ENCODE measurements around the gene GRIPAP1. TPM values are rescaled to one million over a fixed set of nuclear protein-coding genes. Genes with fewer than 3 reads are reported as not detected.

The GRIPAP1 gene
- total RNA-seq, 1 donor = 15.6 TPM

DNA sequence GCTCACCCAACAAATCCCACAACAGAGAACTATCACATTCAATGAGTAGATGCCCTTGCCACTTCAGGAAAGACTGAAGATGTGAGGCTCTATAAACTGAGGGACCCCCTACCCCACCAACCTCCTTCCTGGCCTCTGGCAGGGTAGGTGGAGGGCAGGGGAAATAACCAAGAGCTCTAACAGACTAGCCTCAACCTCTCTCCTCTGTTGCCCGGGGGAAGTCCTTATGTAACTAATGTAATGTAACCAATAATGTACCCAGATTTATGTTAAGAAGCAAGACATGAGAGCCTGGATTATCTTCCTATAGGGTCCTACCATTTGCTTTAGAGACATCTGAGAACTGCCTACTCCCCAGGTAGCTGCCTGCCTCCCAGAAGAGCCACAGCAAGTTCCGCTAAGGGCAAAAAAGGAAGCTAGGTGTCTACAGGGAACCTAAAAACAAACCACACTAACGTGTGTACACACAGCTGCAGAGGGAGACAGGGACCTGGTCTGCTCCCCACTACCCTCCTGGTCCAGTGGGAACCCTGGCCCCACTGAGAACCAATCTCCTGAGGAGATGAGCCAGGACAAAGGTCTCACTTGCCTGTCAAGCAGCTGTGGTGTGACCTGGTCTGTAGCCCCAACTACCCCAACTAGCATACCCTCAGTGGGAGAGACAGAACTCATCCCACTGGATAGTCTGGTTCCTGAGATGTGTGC lies 62.4 kb downstream of the GRIPAP1 start:
- H3K4me2 ChIP-seq (ENCODE audit: insufficient read depth, low read length) = no peak overlapping the region
- H4K20me1 ChIP-seq (ENCODE audit: insufficient read depth, low read length) = peaks cover 34% of the 10 kb centered on the region
- peaks cover 7% of the 10 kb centered on the region for H3K4me1 ChIP-seq (ENCODE audit: insufficient read depth, low read length)
- H3K79me2 ChIP-seq (ENCODE audit: insufficient read depth, low read length) = peaks cover 73% of the 10 kb centered on the region
- TF ChIP-seq, protein P1, sequence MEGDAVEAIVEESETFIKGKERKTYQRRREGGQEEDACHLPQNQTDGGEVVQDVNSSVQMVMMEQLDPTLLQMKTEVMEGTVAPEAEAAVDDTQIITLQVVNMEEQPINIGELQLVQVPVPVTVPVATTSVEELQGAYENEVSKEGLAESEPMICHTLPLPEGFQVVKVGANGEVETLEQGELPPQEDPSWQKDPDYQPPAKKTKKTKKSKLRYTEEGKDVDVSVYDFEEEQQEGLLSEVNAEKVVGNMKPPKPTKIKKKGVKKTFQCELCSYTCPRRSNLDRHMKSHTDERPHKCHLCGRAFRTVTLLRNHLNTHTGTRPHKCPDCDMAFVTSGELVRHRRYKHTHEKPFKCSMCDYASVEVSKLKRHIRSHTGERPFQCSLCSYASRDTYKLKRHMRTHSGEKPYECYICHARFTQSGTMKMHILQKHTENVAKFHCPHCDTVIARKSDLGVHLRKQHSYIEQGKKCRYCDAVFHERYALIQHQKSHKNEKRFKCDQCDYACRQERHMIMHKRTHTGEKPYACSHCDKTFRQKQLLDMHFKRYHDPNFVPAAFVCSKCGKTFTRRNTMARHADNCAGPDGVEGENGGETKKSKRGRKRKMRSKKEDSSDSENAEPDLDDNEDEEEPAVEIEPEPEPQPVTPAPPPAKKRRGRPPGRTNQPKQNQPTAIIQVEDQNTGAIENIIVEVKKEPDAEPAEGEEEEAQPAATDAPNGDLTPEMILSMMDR (IDR thresholded peaks at IDR 0.05; ENCODE audit: extremely low read depth, low read depth, low read length) = no peak
- peaks cover 31% of the 10 kb centered on the region for H3K36me3 ChIP-seq (ENCODE audit: insufficient read depth, low read length)
- no peak overlapping the region for H3K4me3 ChIP-seq (ENCODE audit: insufficient read depth, low read length)
- peak overlapping the region; percentile 20 for H3K27ac ChIP-seq (ENCODE audit: low read depth, low read length)
- no peak overlapping the region for H2AFZ ChIP-seq (ENCODE audit: low read length)
- DNase-seq (ENCODE audit: insufficient read length, low spot score, missing footprints) = no peak
- H3K9me3 ChIP-seq (ENCODE audit: low read depth, low read length) = no peaks in the 10 kb centered on the region
- H3K27me3 ChIP-seq (ENCODE audit: insufficient read depth, low read length) = no peaks in the 10 kb centered on the region

DNA sequence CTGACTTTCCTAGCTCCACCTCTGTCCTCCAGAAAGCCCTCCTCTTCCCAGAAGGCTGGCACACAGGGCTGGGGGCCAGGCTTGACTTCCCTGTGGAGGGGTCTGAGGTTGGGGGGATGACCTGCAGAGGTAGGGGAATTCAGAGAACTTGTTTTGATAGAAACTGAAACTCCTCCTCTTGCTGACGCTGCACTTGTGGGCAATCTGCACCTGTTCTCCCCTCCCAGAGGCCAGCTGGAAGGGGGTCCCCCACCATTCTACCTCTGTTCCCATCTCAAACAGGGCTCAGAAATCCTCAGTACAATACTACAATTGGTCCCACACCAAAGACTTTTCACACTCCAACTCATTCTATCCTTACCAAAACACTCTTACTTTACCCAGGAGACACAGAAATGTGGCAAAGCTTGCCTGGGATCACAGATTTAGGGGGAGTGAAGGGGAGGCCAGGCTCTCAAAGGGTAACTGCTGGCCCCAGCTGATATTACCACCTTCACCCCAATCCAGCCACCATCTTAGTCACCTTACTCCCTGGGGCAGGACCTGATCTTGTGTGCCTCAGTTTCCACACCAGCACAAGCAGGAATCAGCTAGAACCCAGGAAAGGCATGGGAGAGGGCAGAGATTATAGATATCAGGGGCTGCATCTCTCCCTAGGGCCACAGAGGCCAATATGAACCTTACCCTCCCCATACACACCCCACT lies 63.2 kb downstream of the GRIPAP1 start:
- H3K4me2 ChIP-seq (ENCODE audit: insufficient read depth, low read length) = no peak overlapping the region
- H3K36me3 ChIP-seq (ENCODE audit: insufficient read depth, low read length) = peaks cover 37% of the 10 kb centered on the region
- H2AFZ ChIP-seq (ENCODE audit: low read length) = no peak overlapping the region
- H3K4me3 ChIP-seq (ENCODE audit: insufficient read depth, low read length) = no peak overlapping the region
- H4K20me1 ChIP-seq (ENCODE audit: insufficient read depth, low read length) = peaks cover 31% of the 10 kb centered on the region
- peaks cover 66% of the 10 kb centered on the region for H3K79me2 ChIP-seq (ENCODE audit: insufficient read depth, low read length)
- peaks cover 7% of the 10 kb centered on the region for H3K4me1 ChIP-seq (ENCODE audit: insufficient read depth, low read length)
- TF ChIP-seq, protein P1 (IDR thresholded peaks at IDR 0.05; ENCODE audit: extremely low read depth, low read depth, low read length) = no peak
- no peaks in the 10 kb centered on the region for H3K27me3 ChIP-seq (ENCODE audit: insufficient read depth, low read length)
- no peak for DNase-seq (ENCODE audit: insufficient read length, low spot score, missing footprints)
- no peaks in the 10 kb centered on the region for H3K9me3 ChIP-seq (ENCODE audit: low read depth, low read length)
- H3K27ac ChIP-seq (ENCODE audit: low read depth, low read length) = no peak overlapping the region

DNA sequence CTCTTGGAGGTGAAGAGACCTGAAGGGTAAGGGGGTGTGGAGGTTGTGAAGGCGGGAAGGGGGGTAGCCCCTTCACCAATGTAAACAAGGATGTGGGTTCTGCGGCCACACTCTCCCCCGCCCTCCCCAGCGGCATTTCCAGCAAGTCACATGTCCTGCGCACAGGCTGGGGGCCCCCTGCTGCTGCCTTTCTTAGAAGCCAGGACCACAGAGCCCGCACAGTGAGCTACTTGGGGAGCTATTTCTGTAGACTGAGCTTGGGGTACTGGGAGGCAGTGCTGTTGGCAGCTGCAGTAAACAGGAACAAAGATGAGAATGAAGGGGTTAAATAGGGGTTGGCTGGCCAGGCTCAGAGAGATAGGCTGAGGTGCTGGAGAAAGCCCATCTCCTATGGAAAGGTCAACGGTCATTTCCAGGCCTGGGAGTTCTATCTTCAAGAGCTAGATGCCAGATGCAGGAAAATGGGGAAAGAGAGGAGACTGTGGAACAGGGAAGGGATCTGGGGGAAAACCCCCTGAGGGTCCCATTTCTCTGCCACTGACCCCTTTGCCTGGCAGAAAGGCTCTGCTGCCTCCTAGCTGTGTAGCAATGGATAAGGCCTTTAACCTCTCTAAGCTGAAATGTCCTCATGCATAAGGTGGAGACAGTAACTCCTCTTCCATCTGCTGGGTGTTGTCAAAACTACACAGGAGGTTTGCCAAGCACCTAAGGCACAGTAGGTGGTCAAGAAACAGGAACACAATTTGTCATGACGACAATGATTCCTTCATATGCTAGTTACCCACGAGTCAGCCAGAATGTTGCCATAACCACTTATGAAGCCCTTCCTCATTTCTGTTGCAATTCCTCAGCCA lies 64.8 kb downstream of the GRIPAP1 start:
- Histone ChIP-seq H3K27me3 (ENCODE audit: insufficient read depth, low read length) (no peaks in the 10 kb centered on the region), H3K9me3 (ENCODE audit: low read depth, low read length) (no peaks in the 10 kb centered on the region), H2AFZ (ENCODE audit: low read length) (no peak overlapping the region), H3K4me2 (ENCODE audit: insufficient read depth, low read length) (no peak overlapping the region), H3K27ac (ENCODE audit: low read depth, low read length) (peak overlapping the region; percentile 17), H3K36me3 (ENCODE audit: insufficient read depth, low read length) (peaks cover 35% of the 10 kb centered on the region), H3K79me2 (ENCODE audit: insufficient read depth, low read length) (peaks cover 51% of the 10 kb centered on the region), H4K20me1 (ENCODE audit: insufficient read depth, low read length) (peaks cover 24% of the 10 kb centered on the region), H3K4me1 (ENCODE audit: insufficient read depth, low read length) (peaks cover 7% of the 10 kb centered on the region), H3K4me3 (ENCODE audit: insufficient read depth, low read length) (no peak overlapping the region)
- DNase-seq (ENCODE audit: insufficient read length, low spot score, missing footprints) = peak; percentile 49
- TF ChIP-seq, protein P1 (IDR thresholded peaks at IDR 0.05; ENCODE audit: extremely low read depth, low read depth, low read length) = no peak

Measured in osteoblast (primary cell).